HCT116 (cell line): ENCODE results near the gene TMEM198. TPM values are rescaled to one million over a fixed set of nuclear protein-coding genes. Genes with fewer than 3 reads are reported as not detected.

Experiments used
- ATAC-seq: fragments of 200-7000 bp; cut with Tn5 transposase; 2 replicates; pipeline ENCODE4 v1.9.1; 2020; ENCODE audit warnings: mild to moderate bottlenecking, moderate library complexity
- BruUV-seq: library from RNA; stranded (reverse); fragments of 400-500 nt; replicated peaks from 2 replicates; lab custom pipeline; 2021; lab: Mats Ljungman, UMichigan
- CTCF ChIA-PET: fragments of 300-600 bp; sonication (Branson Sonifier 250); formaldehyde crosslinking; loops from one replicate; lab custom pipeline; 2021; ENCODE audit warnings: antibody characterized with exemption; lab: Charles Lee
- POLR2A ChIA-PET: fragments of 300-600, 350-600 bp; sonication (Branson Sonifier 250); formaldehyde crosslinking; loops from one replicate; lab custom pipeline; 2021; ENCODE audit warnings: antibody characterized with exemption; lab: Charles Lee
- RAD21 ChIA-PET, 2 experiments: fragments of 300-600 bp; sonication (Branson Sonifier 250); formaldehyde crosslinking; loops; one replicate each; lab custom pipeline; 2023; ENCODE audit warnings: low total read pairs in 2 of 2; ENCODE audit not compliant: uncharacterized antibody in 2 of 2, unreplicated experiment in 2 of 2, low non-redundant PET in 1 of 2; lab: Charles Lee
- DNase-seq: peaks from one replicate; pipeline ENCODE4 v3.0.0-alpha.2; 2010; ENCODE audit warnings: low read depth, low spot score
- H2AFZ ChIP-seq: fragments of 200-600 bp; shearing (Covaris generic), sonication (generic); 2 replicates; pipeline ENCODE4 v1.6.1; 2017; ENCODE audit warnings: low read depth, mixed run types, mixed read lengths, antibody characterized with exemption, low read length; ENCODE audit not compliant: poor library complexity, severe bottlenecking
- H3K27ac ChIP-seq: 2 replicates; pipeline ENCODE4 v1.5.1; 2012; ENCODE audit warnings: low read depth, low read length
- H3K27me3 ChIP-seq: fragments of 200-600 bp; sonication (generic); 2 replicates; pipeline ENCODE4 v1.6.1; 2016; ENCODE audit warnings: mixed run types, low read length, mixed read lengths; ENCODE audit not compliant: insufficient read depth
- H3K36me3 ChIP-seq, 2 experiments: fragments of 200-500 bp in 1 of 2; fragments of 200-600 bp in 1 of 2; sonication (Bioruptor generic) in 1 of 2; sonication (generic) in 1 of 2; 2 replicates each; pipeline versions ENCODE4 v1.5.1 to v1.6.1; 2014 to 2016; ENCODE audit warnings: low read length in 2 of 2, inconsistent platforms in 1 of 2, mixed read lengths in 1 of 2, mixed run types in 1 of 2; ENCODE audit not compliant: insufficient read depth in 2 of 2, control insufficient read depth in 1 of 2
- H3K4me1 ChIP-seq, 2 experiments: fragments of 200-600 bp in 1 of 2; sonication (generic) in 1 of 2; 2 replicates each; pipeline versions ENCODE4 v1.5.1 to v1.6.1; 2012 to 2017; ENCODE audit warnings: low read length in 2 of 2, inconsistent platforms in 1 of 2, mild to moderate bottlenecking in 1 of 2, mixed read lengths in 1 of 2, mixed run types in 1 of 2, moderate library complexity in 1 of 2; ENCODE audit not compliant: insufficient read depth in 2 of 2, control insufficient read depth in 1 of 2
- H3K4me2 ChIP-seq: fragments of 200-600 bp; sonication (generic); 2 replicates; pipeline ENCODE4 v1.6.1; 2017; ENCODE audit warnings: mixed run types, low read length, mixed read lengths
- H3K4me3 ChIP-seq, 2 experiments: fragments of 200-600 bp in 1 of 2; sonication (generic) in 1 of 2; replicated peaks in 1 of 2; 2 replicates each; pipeline ENCODE4 v1.5.1; 2011 to 2016; ENCODE audit warnings: low read length in 2 of 2, control low read depth in 1 of 2, low read depth in 1 of 2, mild to moderate bottlenecking in 1 of 2, mixed read lengths in 1 of 2, mixed run types in 1 of 2
- H3K79me2 ChIP-seq: fragments of 200-600 bp; sonication (generic); 2 replicates; pipeline ENCODE4 v1.6.1; 2017; ENCODE audit warnings: mild to moderate bottlenecking, mixed run types, low read length, moderate library complexity, mixed read lengths; ENCODE audit not compliant: insufficient read depth
- H3K9ac ChIP-seq: fragments of 200-600 bp; sonication (generic); 2 replicates; pipeline ENCODE4 v1.6.1; 2016; ENCODE audit warnings: low read length, mixed read lengths
- H3K9me2 ChIP-seq: fragments of 200-600 bp; sonication (generic), shearing (Covaris generic); 2 replicates; pipeline ENCODE4 v1.6.1; 2017; ENCODE audit warnings: mixed run types, mild to moderate bottlenecking, moderate library complexity; ENCODE audit not compliant: insufficient read depth
- H3K9me3 ChIP-seq, 2 experiments: fragments of 200-500 bp in 1 of 2; fragments of 200-600 bp in 1 of 2; sonication (Bioruptor generic) in 1 of 2; sonication (generic) in 1 of 2; 2 replicates each; pipeline ENCODE4 v1.6.1; 2014 to 2017; ENCODE audit warnings: low read length in 2 of 2, mixed read lengths in 2 of 2, inconsistent platforms in 1 of 2, low read depth in 1 of 2, mild to moderate bottlenecking in 1 of 2, mixed run types in 1 of 2, moderate library complexity in 1 of 2; ENCODE audit not compliant: control insufficient read depth in 1 of 2, insufficient read depth in 1 of 2
- H4K20me1 ChIP-seq: fragments of 200-600 bp; sonication (generic), shearing (Covaris generic); 2 replicates; pipeline ENCODE4 v1.6.1; 2017; ENCODE audit warnings: mixed run types, mild to moderate bottlenecking, moderate library complexity; ENCODE audit not compliant: insufficient read depth
- EGR1 ChIP-seq: IDR thresholded peaks from 2 replicates; pipeline ENCODE4 v1.6.1; 2012; ENCODE audit warnings: low read depth
- POLR2A ChIP-seq: IDR thresholded peaks from 2 replicates; pipeline ENCODE4 v1.7.0; 2011; ENCODE audit warnings: borderline replicate concordance; ENCODE audit not compliant: insufficient read depth, insufficient read length; ENCODE audit errors: extremely low read depth
- POLR2AphosphoS5 ChIP-seq: IDR thresholded peaks from 2 replicates; pipeline ENCODE4 v1.6.1; 2011; ENCODE audit warnings: mild to moderate bottlenecking, low read depth, low read length, moderate library complexity
- REST ChIP-seq: IDR thresholded peaks from 2 replicates; pipeline ENCODE4 v1.6.1; 2012; ENCODE audit warnings: low read depth
- SRF ChIP-seq: IDR thresholded peaks from 2 replicates; pipeline ENCODE4 v1.6.1; 2012; ENCODE audit warnings: low read depth
- ZBTB33 ChIP-seq: IDR thresholded peaks from 2 replicates; pipeline ENCODE4 v1.6.1; 2011; ENCODE audit warnings: mild to moderate bottlenecking, low read length, moderate library complexity; ENCODE audit not compliant: insufficient replicate concordance; ENCODE audit errors: extremely low read depth
- intact Hi-C: fragments of 100-400 bp; cut with micrococcal nuclease; formaldehyde crosslinking; loops from 2 replicates; pipeline ENCODE4 v1.10.0; 2022
- total RNA-seq: library from RNA; stranded (reverse); gene quantifications from one replicate; pipeline ENCODE4 v1.2.1, GENCODE V29; 2021; ENCODE audit not compliant: unreplicated experiment

Gene TMEM198
- total RNA-seq, 1 experiment from 2014 or later = 2.1 TPM

- peaks cover 0 to 28% of the 10 kb centered on the region in 2 experiments; a peak in 2 of 4 replicates for H3K36me3 ChIP-seq
- no peak overlapping the region for H2AFZ ChIP-seq
- no peaks in the 10 kb centered on the region for H3K27me3 ChIP-seq
- H3K9ac ChIP-seq = no peak overlapping the region
- H3K79me2 ChIP-seq = peaks cover 49% of the 10 kb centered on the region
- no peaks in the 10 kb centered on the region for H3K9me3 ChIP-seq
- H3K9me2 ChIP-seq = no peaks in the 10 kb centered on the region
- intact Hi-C loops = loop anchor here (5.0 to 10.0 kb wide), 3 partner anchors 87 to 478 kb away; partner anchors contain the start of genes CNPPD1, IHH, RETREG2 and SLC23A3
- H4K20me1 ChIP-seq = peaks cover 6% of the 10 kb centered on the region; the same call in 1 of the 2 replicates
- H3K4me1 ChIP-seq = peaks cover 19 to 77% of the 10 kb centered on the region in 2 experiments
- TF ChIP-seq POLR2A = no peak
- TF ChIP-seq EGR1 = no peak
- TF ChIP-seq SRF = no peak
- TF ChIP-seq REST = no peak
- TF ChIP-seq ZBTB33 = no peak
- peak; percentile 35; the same call in 1 of the 2 replicates for TF ChIP-seq POLR2AphosphoS5
- RAD21 ChIA-PET = no interaction called here
- no peak overlapping the region for H3K4me2 ChIP-seq
- DNase-seq = no peak
- CTCF ChIA-PET = interaction anchor here (1.4 to 3.0 kb wide), 4 partner anchors 9 to 149 kb away, joined by 3 to 15 read pairs (median 5); no protein-coding TSS in a partner anchor
- POLR2A ChIA-PET = interaction anchor here (1.2 to 1.3 kb wide), 2 partner anchors 42 to 149 kb away, joined by 3 to 4 read pairs; no protein-coding TSS in a partner anchor
- no peak overlapping the region; the same call in 1 of the 2 replicates for H3K27ac ChIP-seq
- no peak for ATAC-seq
- BruUV-seq = no TSS peak
- H3K4me3 ChIP-seq = no peak overlapping the region
These were observed 3.7 kb upstream of the TMEM198 start for GRCh38 chr2:219539926-219540678.
